CD4-positive, alpha-beta T cell treated with Interferon gamma for 1 hour (primary cell): Measurements from ENCODE around the gene GPATCH4.
A peak's percentile ranks its signal among the peaks of the same experiment; 100 is the strongest.
"Not testable (repeated sequence)": the region's sequence is repeated elsewhere in the genome, so short reads cannot be mapped to it uniquely, and the experiment has no call there.

Experiments
- DNase-seq: peaks from one replicate; pipeline ENCODE4 v3.0.0-alpha.2; 2020

Gene GPATCH4

GRCh38 chr1:156626079-156626438, 24.8 kb upstream of the GPATCH4 start:
- no peak for DNase-seq

GRCh38 chr1:156625436-156626078, 24.3 kb upstream of the GPATCH4 start:
- DNase-seq = peak; percentile 45

- no peak for DNase-seq
Measured at GRCh38 chr1:156624814-156625435, 23.6 kb upstream of the GPATCH4 start.

GRCh38 chr1:156623946-156624813, 22.9 kb upstream of the GPATCH4 start:
- DNase-seq = peak; percentile 24

GRCh38 chr1:156622581-156623297, 21.5 kb upstream of the GPATCH4 start:
- DNase-seq = no peak

- no peak for DNase-seq
Measured at GRCh38 chr1:156619582-156619955, 18.3 kb upstream of the GPATCH4 start.

GRCh38 chr1:156618853-156619581, 17.7 kb upstream of the GPATCH4 start, which contains the start of gene HAPLN2:
Gene HAPLN2, plus strand, starts transcription at chr1:156619415. Its CDS starts 4,076 bp downstream, at chr1:156623491.
- DNase-seq = no peak

GRCh38 chr1:156616463-156616862, 15.2 kb upstream of the GPATCH4 start:
- DNase-seq = no peak

- DNase-seq = no peak
Measured at GRCh38 chr1:156615946-156616345, 14.7 kb upstream of the GPATCH4 start.

- no peak for DNase-seq
Measured at GRCh38 chr1:156612666-156613065, 11.4 kb upstream of the GPATCH4 start.

- DNase-seq = not testable (repeated sequence)
Measured at GRCh38 chr1:156610072-156610471, 8.8 kb upstream of the GPATCH4 start.

GRCh38 chr1:156608981-156609380, 7.7 kb upstream of the GPATCH4 start:
- DNase-seq = peak; percentile 46

- DNase-seq = peak; percentile 72
Measured at GRCh38 chr1:156608036-156608674, 6.9 kb upstream of the GPATCH4 start.

GRCh38 chr1:156607344-156607743, 6.1 kb upstream of the GPATCH4 start:
- peak; percentile 49 for DNase-seq

- DNase-seq = no peak
Measured at GRCh38 chr1:156602557-156602993, 1.3 kb upstream of the GPATCH4 start.

- DNase-seq = no peak
Measured at GRCh38 chr1:156601892-156602291, 613 bp upstream of the GPATCH4 start.

- no peak for DNase-seq
Measured at GRCh38 chr1:156600733-156601121, 552 bp downstream of the GPATCH4 start.

- DNase-seq = no peak
Measured at GRCh38 chr1:156599811-156600210, 1.5 kb downstream of the GPATCH4 start.

- no peak for DNase-seq
Measured at GRCh38 chr1:156598731-156599432, 2.4 kb downstream of the GPATCH4 start.

- no peak for DNase-seq
Measured at GRCh38 chr1:156598125-156598524, 3.2 kb downstream of the GPATCH4 start.

GRCh38 chr1:156596426-156596825, 4.9 kb downstream of the GPATCH4 start:
- DNase-seq = no peak
